Activated CD4-positive, alpha-beta T cell treated with anti-CD3 and anti-CD28 coated beads for 48 hours (primary cell): Measurements from ENCODE around the gene CWF19L1.

Experiments used
- DNase-seq: peaks from one replicate; pipeline ENCODE4 v3.0.0-alpha.2; 2020

Gene CWF19L1

GRCh38 chr10:100248820-100249219 is 18.6 kb downstream of the CWF19L1 start:
- no peak for DNase-seq

- DNase-seq, result no peak
Measured at GRCh38 chr10:100245484-100246220, 21.8 kb downstream of the CWF19L1 start.

GRCh38 chr10:100239851-100240250 is 27.6 kb downstream of the CWF19L1 start:
- no peak for DNase-seq

GRCh38 chr10:100238429-100238828 is 29.0 kb downstream of the CWF19L1 start:
- no peak for DNase-seq

DNA sequence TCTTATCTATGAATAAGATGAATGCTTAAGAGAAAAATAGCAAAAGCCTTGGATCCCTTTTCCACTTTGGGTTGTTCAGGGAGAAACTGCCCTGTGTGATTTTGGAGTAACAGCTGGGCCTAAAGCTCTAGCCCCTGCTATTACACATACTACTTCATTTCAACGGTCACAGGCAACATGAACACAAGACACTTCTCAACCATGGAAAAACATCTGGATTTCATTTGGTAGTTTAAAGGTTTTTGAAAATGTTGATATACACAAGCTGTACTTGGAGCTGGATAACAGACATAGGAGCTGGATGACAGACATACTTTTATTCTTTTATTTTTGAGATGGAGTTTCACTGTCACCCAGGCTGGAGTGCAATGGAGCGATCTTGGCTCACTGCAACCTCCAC is 35.3 kb downstream of the CWF19L1 start:
- no peak for DNase-seq

- no peak for DNase-seq
Measured at GRCh38 chr10:100229819-100230422, 37.5 kb downstream of the CWF19L1 start.

DNA sequence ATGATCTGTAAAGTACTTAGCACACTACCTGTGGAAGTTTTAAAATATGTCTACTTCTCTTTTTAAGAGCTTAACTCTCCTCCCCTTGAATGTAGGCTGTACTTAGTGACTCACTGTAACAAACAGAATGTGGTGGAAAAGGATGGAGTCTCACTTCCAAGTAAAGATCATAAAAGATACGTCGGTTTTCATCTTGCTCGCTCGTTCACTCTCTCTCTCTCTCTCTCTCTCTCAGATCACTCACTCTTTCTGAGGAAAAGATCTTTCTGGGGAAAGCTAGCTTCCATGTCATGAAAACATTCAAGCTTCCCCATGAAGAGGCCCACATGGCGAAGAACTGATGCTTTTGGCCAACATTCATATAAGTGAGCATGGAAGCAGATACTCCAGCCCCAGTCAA is 43.6 kb downstream of the CWF19L1 start:
- no peak for DNase-seq

DNA sequence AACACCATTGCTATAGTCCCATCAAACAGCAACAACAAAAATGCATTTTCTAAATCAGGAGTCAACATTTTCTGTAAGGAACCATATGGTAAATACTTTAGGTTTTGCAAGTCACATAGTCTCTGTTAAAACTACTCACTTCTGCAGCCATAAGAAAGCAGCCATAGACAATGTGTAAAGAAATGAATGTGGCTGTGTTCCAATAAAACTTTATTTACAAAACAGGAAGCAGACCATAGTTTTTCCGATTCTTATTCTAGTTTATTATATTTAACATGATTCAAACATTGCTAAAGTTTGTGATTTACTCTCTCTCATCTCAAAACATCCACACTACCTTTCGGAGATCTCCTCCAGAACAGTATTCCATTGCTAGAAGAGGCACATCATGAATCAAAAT is 44.9 kb downstream of the CWF19L1 start:
- DNase-seq, result no peak

DNA sequence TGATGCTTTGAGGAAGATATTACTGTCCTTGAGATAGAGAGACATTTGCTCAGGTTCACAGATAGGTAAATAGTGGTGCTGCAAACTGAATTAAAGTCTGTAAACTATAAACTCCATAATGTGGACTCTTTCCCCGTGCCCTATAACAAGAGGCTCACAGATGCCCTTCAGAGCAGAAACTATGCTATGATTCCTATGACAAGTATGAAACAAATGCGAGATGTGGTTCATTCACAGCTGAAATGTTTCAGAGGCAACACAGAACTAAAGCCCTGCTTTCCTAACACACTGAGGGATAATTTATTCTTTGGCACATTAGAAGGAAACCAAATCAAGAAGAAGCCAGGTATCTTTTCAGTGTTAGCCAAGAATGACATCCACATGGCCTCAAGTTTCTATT is 51.4 kb downstream of the CWF19L1 start:
- DNase-seq, result no peak

- DNase-seq, result no peak
Measured at GRCh38 chr10:100209303-100209702, 58.1 kb downstream of the CWF19L1 start.

DNA sequence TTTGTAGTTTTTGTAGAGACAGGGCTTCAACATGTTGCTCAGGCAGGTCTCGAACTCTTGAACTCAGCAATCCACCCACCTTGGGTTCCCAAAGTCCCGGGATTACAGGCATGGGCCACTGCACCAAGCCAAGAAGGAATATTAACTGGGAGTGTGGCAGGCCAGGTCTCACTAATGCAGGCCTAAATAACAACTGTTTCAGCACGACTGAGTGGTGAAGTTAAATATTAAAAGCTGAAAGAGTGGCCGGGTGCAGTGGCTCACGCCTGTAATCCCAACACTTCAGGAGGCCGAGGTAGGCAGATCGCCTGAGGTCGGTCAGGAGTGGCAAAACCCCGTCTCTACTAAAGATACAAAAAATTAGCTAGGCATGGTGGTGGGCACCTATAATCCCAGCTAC is 59.2 kb downstream of the CWF19L1 start:
- DNase-seq, result no peak

DNA sequence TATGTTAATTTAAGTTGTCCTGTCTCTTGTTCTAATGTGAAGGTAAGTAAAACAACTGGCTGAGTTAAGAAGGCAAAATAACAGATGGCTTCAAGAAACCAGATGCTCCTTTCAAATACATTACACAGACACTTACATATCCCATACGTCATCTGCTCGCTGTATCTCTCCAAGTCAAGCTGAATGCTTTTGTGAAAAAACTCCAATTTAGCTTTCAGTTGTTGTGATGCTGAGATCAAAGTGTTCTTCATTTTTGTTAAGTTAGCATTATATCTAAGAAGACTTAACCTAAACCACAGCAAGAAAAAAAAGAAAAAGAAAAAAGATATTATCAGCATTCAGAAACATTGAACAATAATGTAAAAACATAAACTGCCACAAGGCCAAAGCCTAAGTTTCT is 63.1 kb downstream of the CWF19L1 start:
- no peak for DNase-seq

- no peak for DNase-seq
Measured at GRCh38 chr10:100201549-100201948, 65.9 kb downstream of the CWF19L1 start.

GRCh38 chr10:100194711-100195110 is 72.7 kb downstream of the CWF19L1 start:
- DNase-seq, result no peak

- DNase-seq, result no peak
Measured at GRCh38 chr10:100192350-100192749, 75.1 kb downstream of the CWF19L1 start.

GRCh38 chr10:100186253-100187212 is 80.9 kb downstream of the CWF19L1 start:
- peak; percentile 51 for DNase-seq

GRCh38 chr10:100185364-100186252 is 81.8 kb downstream of the CWF19L1 start, which contains the start of gene ERLIN1:
ERLIN1 (minus strand) TSS chr10:100186029; CDS start chr10:100185626, 403 bp downstream.
- peak; percentile 96 for DNase-seq

GRCh38 chr10:100184840-100185239 is 82.6 kb downstream of the CWF19L1 start:
- DNase-seq, result peak; percentile 12

GRCh38 chr10:100184426-100184825 is 83.0 kb downstream of the CWF19L1 start:
- DNase-seq, result no peak

GRCh38 chr10:100183481-100183880 is 84.0 kb downstream of the CWF19L1 start:
- no peak for DNase-seq

DNA sequence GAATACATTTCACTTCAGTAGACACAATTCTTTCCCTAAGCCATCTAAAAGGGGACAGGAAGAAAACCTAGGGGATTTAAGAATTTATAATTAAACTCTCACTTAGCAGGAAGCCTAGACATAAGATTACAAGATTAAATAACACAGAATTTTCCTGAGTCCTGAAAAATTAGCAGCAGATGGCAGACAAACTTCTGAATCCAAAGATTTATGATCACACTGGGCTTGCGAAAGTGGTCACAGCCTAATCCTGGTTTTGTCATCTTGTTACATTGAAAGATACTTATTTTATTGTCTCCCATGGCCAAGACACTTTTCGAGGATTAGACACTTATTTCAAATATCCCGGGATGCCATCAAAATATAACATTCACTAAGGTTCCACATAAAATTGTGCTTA is 84.5 kb downstream of the CWF19L1 start:
- DNase-seq, result no peak
